ENCODE results near the gene TMEM59.
"Not testable (repeated sequence)": the region's sequence is repeated elsewhere in the genome, so short reads cannot be mapped to it uniquely, and the experiment has no call there.

TMEM59 gene

GRCh38 chr1:54046671-54047383, 6.2 kb downstream of the TMEM59 start:
- DNase-seq: no peak
- TF ChIP-seq GATA1 (IDR thresholded peaks at IDR 0.05; ENCODE audit: low read depth, low read length) (no peak), POLR2A (IDR thresholded peaks at IDR 0.05; ENCODE audit: low read length) (no peak)

DNA sequence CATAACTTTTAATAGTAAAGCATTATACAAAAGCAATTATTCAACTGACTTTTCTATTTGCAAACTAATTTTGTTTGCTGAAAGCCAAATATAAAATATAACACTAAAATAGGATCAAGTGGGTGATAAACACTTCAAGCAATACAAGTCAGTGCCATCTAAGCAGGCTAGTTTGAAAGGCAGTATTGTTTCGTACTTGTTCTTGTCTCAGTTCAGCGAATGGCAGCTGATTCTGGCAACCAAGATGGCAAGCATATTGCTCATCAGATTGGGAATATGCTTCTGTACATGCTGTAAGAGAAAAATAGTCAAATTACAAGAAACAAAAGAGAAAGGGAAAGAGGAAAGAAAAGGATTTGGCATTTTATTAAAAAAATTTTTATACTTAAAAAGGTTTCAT, 7.5 kb downstream of the TMEM59 start:
- no peak for DNase-seq
- no peak for TF ChIP-seq GATA1 (IDR thresholded peaks at IDR 0.05; ENCODE audit: low read depth, low read length)
- no peak for TF ChIP-seq POLR2A (IDR thresholded peaks at IDR 0.05; ENCODE audit: low read length)

DNA sequence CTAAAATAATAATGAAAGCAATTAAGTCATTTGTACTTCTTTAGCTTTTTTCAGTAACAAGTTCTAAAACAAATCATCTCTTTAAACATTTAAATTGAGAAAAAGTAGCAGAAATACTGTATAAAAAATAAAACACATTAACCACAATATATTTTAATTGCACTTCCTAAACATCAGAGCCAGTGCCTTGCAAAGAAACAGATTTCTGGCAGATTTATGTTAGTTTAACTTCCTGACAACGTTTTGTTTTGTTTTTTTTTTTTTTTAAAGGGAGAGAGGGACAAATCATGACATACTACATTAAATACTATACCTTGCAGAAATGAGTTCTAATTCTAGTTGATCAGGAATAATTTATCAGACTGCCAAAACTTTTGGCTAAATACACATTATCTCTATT, 11.2 kb downstream of the TMEM59 start:
- DNase-seq: no peak
- TF ChIP-seq POLR2A (IDR thresholded peaks at IDR 0.05; ENCODE audit: low read length): no peak
- TF ChIP-seq GATA1 (IDR thresholded peaks at IDR 0.05; ENCODE audit: low read depth, low read length): no peak

DNA sequence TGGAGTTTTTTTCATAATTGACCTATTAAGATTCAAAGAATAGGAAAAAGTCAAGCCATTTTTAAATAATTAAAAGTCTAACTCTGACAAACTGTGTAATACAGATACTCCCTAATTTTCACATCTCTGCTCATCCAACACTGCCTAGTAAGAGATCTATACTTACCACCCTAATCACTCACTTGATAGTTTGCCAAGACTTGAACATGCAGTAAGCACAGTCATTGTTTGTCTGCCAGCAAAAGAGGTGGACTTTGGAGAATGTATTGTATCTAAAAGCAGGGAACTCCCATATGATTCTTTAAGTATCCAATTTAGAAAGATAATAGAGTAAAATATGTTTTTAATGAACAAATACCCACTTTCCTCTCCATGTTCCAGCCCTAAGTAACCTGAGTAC, 15.5 kb downstream of the TMEM59 start:
- peak; percentile 15 to 39 for DNase-seq
- TF ChIP-seq POLR2A (IDR thresholded peaks at IDR 0.05; ENCODE audit: low read length): no peak
- no peak for TF ChIP-seq GATA1 (IDR thresholded peaks at IDR 0.05; ENCODE audit: low read depth, low read length)

DNA sequence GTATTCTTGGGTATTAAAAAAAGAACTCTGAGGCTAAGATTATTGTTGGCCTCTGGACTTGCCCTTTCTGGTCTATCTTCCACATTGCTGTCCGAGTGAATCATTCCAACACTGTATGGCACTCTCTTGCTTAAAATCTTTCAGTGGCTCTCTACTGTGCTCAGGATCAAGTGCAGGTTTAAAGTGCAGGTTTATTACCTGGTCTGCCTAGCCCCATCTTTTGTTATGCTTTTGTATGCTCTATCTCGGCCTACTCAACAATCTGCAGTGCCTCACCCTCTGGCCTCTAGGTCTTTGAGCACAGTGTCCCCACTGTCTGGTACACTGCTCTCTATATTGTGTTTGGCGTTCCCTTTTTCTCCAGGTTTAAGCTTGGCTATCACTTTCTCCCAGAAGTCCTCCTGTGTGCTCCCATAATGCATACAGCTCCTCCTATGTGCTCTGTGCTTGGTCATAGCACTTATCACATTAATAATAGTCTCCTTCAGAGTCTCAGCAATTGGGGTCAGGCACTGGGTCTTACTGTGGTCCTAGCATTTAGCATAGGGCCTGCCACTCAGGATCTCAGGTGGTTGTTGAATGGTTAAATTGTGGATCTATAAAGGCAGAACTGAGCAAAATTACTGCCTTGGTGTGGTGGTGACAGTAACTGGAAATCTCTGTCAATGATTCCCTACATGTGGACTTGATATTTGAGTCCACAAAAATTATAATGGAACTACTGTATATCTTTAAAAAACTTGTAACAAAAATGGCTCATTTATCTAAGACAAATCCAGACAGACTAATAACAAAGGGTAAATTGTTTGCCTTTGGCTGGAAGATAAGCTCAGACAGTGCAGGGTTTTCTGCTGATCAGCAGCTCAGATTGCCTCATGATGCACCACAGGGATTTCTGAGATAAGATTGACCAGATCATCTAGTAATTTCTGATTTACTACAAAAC, 24.4 kb downstream of the TMEM59 start:
- DNase-seq: no peak
- no peak for TF ChIP-seq GATA1 (IDR thresholded peaks at IDR 0.05; ENCODE audit: low read depth, low read length)
- no peak for TF ChIP-seq POLR2A (IDR thresholded peaks at IDR 0.05; ENCODE audit: low read length)

GRCh38 chr1:54027848-54028247, 25.2 kb downstream of the TMEM59 start:
- no peak for DNase-seq
- no peak for TF ChIP-seq GATA1 (IDR thresholded peaks at IDR 0.05; ENCODE audit: low read depth, low read length)
- no peak for TF ChIP-seq POLR2A (IDR thresholded peaks at IDR 0.05; ENCODE audit: low read length)

DNA sequence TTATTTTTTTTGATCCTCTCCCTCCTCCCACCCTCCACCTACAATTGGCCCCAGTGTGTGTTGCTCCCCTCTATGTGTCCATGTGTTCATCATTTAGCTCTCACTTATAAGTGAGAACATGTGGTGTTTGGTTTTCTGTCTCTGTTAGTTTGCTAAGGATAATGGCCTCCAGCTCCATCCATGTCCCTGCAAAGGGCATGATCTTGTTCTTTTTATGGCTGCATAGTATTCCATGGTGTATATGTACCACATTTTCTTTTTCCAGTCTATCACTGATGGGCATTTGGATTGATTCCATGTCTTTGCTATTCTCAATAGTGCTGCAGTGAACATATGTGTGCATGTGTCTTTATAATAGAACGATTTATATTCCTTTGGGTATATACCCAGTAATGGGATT, 28.2 kb downstream of the TMEM59 start:
- DNase-seq: not testable (repeated sequence)

DNA sequence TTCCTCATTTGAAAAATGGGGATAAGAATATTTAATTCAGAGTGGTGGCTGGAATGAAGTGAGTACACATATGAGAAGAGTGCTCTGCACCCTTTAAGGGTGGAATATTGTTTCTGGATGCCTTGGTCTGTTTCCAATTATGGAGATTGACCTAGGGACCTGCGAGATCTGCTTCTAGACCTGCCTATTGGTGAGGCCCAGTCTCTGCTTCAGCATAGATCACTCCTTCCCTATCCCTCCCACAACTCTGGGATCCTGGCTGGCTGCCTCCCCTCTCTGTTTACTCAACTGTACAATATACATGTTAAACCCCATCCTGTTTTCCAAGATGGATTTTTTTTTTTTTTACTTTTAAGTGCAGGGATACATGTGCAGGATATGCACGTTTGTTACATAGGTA, 28.6 kb downstream of the TMEM59 start:
- TF ChIP-seq POLR2A (IDR thresholded peaks at IDR 0.05; ENCODE audit: low read length) (no peak), GATA1 (IDR thresholded peaks at IDR 0.05; ENCODE audit: low read depth, low read length) (no peak)
- DNase-seq: no peak

GRCh38 chr1:54019562-54020176, 33.3 kb downstream of the TMEM59 start:
- DNase-seq: not testable (repeated sequence)

GRCh38 chr1:54018635-54019034, 34.4 kb downstream of the TMEM59 start:
- no peak for TF ChIP-seq GATA1 (IDR thresholded peaks at IDR 0.05; ENCODE audit: low read depth, low read length)
- TF ChIP-seq POLR2A (IDR thresholded peaks at IDR 0.05; ENCODE audit: low read length): no peak

GRCh38 chr1:54017979-54018378, 35.0 kb downstream of the TMEM59 start, which contains the start of gene LDLRAD1:
Gene LDLRAD1 (minus strand): TSS chr1:54018186. CDS start chr1:54018112, 74 bp downstream.
- TF ChIP-seq POLR2A (IDR thresholded peaks at IDR 0.05; ENCODE audit: low read length): no peak
- no peak for TF ChIP-seq GATA1 (IDR thresholded peaks at IDR 0.05; ENCODE audit: low read depth, low read length)
- DNase-seq: no peak

More at GRCh38 chr1:54018635-54019034, 34.4 kb downstream of the TMEM59 start:
- DNase-seq: no peak

GRCh38 chr1:54016343-54017282, 36.4 kb downstream of the TMEM59 start:
- no peak for TF ChIP-seq POLR2A (IDR thresholded peaks at IDR 0.05; ENCODE audit: low read length)
- no peak for DNase-seq

DNA sequence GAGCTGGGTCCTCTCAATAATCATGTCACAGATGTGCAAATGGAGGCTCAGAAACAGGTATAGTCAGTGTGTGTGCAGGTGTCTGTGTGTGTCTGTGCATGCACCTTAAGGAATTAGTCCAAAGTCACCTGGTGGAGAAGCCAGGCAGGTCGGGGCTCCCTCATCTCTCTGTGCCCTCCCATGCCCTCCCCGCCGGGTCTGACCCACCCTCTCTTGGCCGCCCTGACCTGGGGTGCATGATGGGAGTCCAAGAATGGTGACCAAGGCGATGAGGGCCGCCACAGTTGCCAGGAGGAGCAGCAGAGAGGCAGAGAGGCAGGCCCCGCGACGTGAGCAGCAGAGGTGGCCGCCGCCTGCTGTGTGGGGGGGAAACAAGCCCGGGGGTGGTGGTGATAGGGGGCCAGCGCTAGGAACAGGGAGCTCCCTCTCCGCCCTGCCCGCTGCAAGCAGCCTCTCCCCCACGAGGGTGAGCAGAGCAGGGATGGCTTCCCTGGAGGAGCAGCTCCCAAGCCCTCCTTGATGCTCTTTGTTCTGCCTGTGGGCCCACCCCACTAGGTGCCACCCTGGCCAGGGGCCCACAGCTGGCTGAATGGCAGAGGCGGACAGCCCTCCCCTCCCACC, 38.9 kb downstream of the TMEM59 start:
- DNase-seq: no peak
- no peak for TF ChIP-seq GATA1 (IDR thresholded peaks at IDR 0.05; ENCODE audit: low read depth, low read length)
- no peak for TF ChIP-seq POLR2A (IDR thresholded peaks at IDR 0.05; ENCODE audit: low read length)

All from erythroblast (primary cell).